IPS-18c (cell line): ENCODE results near the gene TACO1.
A peak's percentile ranks its signal among the peaks of the same experiment; 100 is the strongest.

Source experiments
- H3K4me3 ChIP-seq: 2 replicates; pipeline ENCODE4 v1.7.0; 2013; ENCODE audit warnings: low read depth, mild to moderate bottlenecking, low read length, moderate library complexity; ENCODE audit not compliant: insufficient read depth
- H3K9me3 ChIP-seq: one replicate; pipeline ENCODE4 v1.6.1; 2013; ENCODE audit warnings: mild to moderate bottlenecking, low read length, moderate library complexity; ENCODE audit not compliant: control insufficient read depth, insufficient read depth

The TACO1 gene

DNA sequence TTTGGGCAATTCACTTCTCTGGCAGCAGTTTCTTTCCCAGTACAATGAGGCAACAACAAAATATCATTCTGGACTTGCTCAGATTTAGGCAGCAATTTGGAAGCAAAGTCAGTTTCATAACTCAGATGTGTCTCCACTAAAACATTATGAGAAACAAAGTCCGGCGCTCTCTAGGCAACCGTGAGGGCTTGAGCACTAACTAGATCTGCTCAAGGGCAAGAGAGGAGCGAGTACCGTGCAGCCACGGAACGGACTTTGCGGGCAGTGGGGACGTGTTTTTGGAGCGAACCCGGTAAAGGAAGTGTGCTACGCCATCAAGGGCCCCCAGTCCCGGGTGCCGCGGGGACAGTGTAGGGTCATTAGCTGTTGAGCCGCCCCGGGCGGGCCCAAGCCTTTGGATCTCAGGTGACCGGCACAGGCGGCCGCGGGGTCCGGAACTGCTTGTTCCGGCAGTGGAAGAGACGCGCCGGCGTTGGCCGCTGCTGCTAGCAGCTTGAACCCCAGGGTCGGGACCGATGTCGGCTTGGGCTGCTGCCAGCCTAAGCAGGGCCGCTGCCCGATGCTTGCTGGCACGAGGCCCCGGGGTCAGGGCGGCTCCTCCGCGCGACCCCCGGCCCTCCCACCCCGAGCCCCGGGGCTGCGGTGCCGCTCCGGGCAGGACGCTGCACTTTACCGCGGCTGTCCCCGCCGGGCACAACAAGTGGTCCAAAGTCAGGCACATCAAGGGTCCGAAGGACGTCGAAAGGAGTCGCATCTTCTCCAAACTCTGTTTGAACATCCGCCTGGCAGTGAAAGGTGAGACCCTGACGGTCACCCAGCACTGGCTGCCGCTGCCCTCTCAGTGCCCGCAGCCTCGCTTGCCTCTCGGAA, at the start of gene TACO1:
Gene TACO1 (plus strand): TSS at position 327 of the 870 bp plus-strand sequence. CDS start 189 bp downstream, at position 516.
- H3K9me3 ChIP-seq: no peaks in the 10 kb centered on the region
- peak within 1 kb of the TSS; percentile 91 for H3K4me3 ChIP-seq

DNA sequence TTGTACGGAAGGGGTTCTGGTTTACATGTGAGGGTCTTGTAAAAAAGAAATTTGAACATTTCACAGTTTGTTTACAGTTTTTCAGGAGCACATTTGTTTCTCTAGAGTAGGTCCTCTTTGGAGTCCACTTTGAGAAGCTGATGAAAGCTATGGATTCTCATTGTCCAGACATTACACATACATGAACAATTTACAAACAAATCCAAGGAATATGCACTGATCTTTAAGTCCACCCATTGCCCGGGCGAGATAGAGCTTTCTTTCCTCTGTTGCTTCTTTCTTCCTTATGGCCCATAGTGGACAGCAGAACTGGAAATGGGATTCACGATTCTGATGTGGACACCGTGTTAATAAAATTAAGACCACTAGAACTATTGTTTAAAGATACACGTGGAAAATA, 48.5 kb upstream of the TACO1 start:
- peak overlapping the region; percentile 98; the same call in 1 of the 2 replicates for H3K4me3 ChIP-seq

DNA sequence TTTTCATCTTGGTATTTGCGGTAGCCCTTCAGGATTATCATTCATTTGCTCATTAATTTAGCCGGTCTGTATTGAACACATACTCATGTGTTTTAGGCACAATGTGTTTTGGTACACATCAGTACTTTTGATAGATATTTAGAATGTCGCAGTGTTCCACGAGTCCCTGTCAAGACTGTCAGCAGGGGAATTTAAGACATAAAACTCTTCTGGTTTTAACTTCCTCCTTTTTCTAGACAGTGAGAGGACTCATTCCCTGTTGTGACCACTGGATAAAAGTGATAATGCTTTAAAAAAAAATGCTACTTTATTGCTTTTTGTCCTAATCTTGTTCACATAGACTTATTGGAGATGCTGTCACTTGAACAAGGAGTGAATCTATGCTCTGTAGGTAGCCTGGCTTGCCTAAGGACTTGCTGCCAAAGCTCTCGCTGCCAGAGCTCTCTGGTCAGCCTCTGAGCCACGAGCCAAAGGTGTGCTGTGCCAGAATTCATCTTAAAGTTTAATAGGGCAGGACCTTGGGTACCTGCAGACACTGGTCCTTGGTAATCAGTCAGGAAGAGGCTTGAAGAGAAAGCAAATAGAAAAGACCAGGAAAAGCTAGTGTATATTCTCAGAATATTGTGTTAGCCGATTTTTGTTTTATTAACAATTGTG, 45.1 kb upstream of the TACO1 start:
- H3K4me3 ChIP-seq: no peak overlapping the region

More for the DNA sequence above, 48.5 kb upstream of the TACO1 start:
- no peaks in the 10 kb centered on the region for H3K9me3 ChIP-seq

DNA sequence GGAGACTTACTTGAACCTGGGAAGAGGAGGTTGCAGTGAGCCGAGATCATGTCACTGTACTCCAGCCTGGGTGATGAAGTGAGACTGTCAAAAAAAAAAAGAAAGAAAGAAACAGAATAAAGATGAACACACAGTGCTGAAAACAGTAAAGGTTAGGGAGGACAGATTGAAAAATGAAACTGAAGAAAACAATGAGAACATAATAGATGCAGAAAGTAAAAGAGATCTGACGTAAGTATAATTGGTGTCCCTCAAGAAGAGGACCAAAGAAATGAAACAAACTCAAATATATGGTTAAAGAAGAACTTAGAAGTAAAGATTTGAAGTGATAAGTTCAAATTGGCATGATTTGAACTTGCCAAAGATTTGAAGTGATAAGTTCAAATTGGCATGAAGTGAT, 43.3 kb upstream of the TACO1 start:
- no peak overlapping the region for H3K4me3 ChIP-seq
- no peaks in the 10 kb centered on the region for H3K9me3 ChIP-seq

More for the DNA sequence above, 45.1 kb upstream of the TACO1 start:
- H3K9me3 ChIP-seq: no peaks in the 10 kb centered on the region

DNA sequence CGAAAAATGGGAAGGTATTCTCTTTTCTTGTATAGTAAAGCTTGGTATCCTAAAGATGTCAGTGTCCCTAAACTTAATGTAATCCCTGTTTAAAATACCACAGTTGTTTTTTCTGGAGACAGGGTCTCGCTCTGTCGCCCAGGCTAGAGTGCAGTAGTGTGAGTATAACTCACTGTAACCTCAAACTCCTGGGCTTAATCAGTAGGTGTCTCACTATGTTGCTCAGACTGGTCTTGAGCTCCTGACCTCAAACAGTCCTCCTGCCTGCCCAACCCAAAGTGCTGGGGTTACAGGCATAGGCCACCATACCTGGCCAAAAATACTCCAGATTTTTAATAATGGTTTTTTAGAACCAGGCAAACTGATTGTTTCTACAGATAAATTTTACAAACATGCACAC, 42.3 kb upstream of the TACO1 start:
- H3K9me3 ChIP-seq: no peaks in the 10 kb centered on the region

DNA sequence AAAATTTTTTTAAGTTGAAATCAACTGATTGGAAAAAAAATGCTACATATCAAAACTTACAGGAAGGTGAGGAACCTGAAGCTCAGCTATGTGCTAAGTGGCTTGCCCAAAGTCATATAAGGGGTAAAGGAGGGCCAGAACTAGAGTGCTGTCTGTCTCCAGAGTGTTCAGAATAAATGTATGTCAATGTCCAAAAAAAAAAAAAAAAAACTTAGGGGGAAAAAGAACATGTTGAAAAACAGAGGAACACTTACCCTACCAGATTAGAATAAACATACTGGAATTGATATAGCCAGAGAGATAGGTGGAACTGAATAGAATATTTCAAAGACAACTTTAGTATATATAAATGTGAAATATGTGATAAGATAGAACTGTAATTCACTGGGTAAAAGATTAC, 38.9 kb upstream of the TACO1 start:
- Histone ChIP-seq H3K9me3 (no peaks in the 10 kb centered on the region), H3K4me3 (no peak overlapping the region)

More for the DNA sequence above, 42.3 kb upstream of the TACO1 start:
- H3K4me3 ChIP-seq: no peak overlapping the region

DNA sequence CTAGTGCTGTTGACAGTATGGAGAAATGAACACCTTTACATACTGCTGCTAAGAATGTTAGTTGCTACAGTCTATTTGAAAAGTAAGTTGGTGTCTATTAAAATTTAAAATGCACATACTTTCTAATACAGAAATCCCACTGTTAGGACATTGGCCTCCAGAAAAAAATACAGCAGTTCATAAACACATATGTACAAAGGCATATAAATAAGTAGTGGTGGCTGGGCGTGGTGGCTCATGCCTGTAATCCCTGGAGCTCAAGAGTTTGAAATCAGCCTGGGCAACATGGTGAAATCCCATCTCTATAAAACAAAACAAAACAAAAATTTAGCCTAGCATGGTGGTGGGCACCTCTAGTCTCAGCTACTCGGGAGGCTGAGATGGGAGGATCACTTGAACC, 37.4 kb upstream of the TACO1 start:
- H3K9me3 ChIP-seq: no peaks in the 10 kb centered on the region
- H3K4me3 ChIP-seq: no peak overlapping the region

DNA sequence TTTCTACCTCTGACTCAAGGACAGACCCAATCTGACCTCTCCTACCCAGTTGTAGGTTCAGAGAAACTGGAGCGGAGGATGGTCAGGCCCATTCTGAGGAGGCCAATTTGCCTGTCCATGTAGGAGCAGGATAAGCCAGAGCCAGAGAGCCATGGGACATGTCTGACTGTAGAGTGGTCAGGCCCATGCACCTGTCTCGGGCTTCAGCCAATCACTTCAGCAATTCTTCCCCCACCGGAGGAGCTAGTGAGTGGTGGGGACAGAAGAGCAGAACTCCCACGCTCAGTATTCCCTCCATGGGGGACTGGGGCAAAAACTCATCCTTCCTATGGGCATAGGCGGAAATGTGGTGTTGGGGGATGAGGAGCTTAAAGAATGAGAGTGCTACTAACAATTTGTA, 36.1 kb upstream of the TACO1 start:
- no peaks in the 10 kb centered on the region for H3K9me3 ChIP-seq
- no peak overlapping the region for H3K4me3 ChIP-seq

DNA sequence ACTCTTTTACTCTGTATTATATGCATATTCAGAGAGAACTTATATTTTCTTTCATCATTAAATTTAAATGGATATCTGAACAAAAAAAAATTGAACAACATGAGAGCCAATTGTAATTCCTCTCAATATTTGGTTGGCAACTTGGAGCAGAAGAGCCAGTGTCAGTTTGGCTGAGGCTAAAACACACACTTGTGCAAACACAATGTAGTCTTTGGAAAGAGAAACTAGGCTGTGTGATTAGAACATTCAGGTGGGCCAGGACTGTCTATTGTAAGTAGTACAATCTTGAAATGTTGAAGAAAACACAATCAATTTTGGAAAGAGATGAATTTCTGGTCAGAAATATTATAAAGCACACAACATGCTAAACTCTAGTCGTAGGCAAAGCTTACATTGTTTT, 33.5 kb upstream of the TACO1 start:
- H3K4me3 ChIP-seq: no peak overlapping the region
- no peaks in the 10 kb centered on the region for H3K9me3 ChIP-seq

DNA sequence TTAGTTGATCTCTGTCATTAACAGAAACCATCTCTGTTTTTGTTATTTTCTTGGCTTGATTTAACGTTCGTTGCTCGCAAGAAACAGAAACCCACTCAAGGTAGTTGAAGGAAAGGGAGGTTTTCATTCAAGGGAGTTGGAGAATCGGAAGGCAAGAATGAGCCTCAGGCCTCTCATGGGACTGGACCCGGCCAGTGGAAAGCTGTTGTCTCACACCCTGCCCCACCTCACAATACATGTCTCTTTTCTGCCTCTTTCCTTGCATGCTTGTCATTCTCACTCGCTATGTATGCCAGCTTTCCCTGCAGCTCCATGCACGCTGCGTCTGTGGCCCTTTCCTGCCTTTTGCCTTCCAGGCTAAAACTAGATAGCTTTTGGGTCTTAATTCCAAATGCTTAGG, 32.1 kb upstream of the TACO1 start:
- Histone ChIP-seq H3K9me3 (no peaks in the 10 kb centered on the region), H3K4me3 (no peak overlapping the region)

DNA sequence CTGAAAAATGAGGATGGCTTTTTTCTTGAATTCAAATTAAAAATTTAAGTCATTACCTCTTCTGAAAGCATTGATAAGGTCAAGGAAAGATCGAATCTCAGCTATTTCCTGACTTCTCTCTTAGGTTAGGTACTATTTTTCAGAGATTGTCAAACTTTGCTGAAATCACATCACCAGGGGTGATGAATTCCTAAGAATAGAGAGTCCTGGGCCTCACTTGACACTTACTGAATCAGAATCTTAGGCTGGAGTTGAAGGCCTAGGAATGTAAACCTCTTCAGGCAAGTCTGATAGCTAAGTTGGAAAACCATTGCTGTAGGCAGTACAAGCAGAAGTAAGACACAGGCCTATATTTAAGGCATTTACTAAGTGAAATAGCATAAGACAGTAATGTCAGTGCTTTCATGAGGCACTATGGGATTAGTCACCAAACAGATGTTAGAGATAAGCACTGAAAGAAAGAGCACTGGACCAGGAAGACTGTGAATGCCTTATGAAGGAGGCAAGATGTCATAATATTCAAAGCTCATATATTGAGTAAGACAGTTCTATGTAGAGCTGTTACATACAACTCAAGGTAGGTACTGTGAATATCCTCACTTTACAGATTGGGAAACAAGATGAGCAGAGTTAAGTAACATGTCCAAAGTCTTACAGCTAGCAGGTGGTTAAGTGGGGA, 28.9 kb upstream of the TACO1 start:
- Histone ChIP-seq H3K9me3 (no peaks in the 10 kb centered on the region), H3K4me3 (no peak overlapping the region)

DNA sequence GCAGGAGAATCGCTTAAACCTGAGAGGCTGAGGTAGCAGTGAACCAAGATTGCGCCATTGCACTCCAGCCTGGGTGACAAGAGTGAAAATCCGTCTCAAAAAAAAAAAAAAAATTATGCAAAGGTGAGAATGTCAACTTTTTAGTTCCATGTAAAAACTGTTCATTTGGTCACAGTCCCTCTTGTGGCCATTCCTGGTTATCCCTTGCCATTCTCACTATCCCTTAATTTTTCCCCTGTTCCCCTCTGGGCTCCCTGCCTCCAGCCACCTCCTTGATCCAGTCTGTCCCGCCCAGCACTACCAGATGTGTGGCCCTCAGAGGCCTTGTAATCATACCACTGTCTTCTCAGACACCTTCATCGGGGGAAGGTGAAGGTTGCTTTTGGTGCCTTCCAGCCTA, 27.1 kb upstream of the TACO1 start:
- Histone ChIP-seq H3K9me3 (no peaks in the 10 kb centered on the region), H3K4me3 (no peak overlapping the region)

DNA sequence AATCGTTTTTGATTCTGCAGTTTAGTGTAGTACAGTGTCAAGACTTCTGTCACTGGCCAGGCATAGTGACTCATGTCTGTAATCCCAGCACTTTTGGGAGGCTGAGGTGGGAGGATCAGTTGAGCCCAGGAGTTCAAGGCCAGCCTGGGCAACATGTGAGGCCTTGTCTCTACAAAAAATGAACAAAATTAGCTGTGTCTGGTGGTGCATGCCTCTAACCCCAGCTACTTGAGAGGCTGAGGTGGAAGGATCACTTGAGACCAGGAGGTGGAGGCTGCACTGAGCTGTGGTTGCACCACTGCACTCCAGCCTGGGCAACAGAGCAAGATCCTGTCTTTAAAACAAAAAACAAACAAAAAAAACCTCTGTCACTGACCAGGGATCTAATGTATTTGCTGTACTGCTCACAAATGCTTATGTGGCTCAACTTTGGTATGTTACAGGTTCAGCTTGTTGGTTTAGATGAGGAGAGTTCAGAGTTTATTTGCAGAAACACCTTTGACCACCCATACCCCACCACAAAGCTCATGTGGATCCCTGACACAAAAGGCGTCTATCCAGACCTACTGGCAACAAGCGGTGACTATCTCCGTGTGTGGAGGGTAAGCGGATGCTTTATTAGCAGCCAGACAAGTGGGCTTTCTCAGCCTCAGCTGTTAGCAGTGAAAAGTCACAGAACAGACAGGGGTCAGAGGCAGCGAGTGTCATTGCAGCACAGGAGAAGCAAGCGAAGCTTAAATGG, 22.5 kb upstream of the TACO1 start:
- no peak overlapping the region for H3K4me3 ChIP-seq
- no peaks in the 10 kb centered on the region for H3K9me3 ChIP-seq

DNA sequence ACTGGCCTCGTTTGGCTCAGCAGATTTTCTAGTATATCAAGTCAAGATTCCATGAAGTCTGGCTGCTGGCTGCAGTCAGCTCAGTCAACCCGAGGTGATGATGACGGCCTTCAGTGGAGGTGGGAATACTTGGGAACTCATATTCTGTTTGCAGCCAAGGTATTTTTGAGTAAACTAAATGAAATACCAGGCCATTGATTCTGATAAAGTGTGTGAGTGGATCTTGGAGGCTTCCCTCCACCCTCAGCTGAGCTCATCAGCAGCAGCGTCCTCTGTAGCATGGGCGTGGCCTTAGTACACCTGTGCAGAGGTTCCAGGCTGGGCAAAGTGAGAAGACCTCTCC, 22.0 kb upstream of the TACO1 start:
- Histone ChIP-seq H3K4me3 (no peak overlapping the region), H3K9me3 (no peaks in the 10 kb centered on the region)

DNA sequence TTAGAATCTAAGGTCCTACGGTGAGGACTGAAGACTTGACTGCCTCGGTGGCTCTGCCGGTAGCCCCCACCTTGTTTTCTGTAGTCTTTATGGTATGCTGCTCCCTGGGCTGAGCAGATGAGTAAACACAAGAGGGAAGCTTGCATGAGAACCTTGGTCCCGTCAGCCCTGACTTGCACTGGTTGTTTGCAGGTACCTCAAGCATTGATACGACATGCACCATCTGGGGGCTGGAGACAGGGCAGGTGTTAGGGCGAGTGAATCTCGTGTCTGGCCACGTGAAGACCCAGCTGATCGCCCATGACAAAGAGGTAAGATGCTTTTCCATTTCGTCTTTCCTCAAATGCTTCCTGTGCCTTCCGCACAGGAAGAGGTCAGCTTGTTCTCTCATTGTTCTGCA, 21.1 kb upstream of the TACO1 start:
- Histone ChIP-seq H3K4me3 (no peak overlapping the region), H3K9me3 (no peaks in the 10 kb centered on the region)

DNA sequence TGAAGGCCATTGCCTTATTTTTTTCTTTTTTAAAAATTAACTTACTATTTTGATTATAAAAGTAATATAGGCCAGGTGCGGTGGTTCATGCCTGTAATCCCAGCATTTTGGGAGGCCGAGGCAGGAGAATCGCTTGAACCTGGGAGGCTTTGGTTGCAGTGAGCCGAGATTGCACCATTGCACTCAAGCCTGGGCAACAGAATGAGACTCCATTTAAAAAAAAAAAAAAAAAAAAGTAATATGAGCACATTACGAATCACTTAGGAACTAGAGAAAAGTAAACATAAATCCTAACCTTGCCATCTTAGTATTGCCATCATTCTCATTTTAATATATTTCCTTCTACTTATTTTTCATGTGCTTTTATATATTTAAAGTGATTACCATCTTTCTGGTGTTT, 12.9 kb upstream of the TACO1 start:
- Histone ChIP-seq H3K4me3 (no peak overlapping the region), H3K9me3 (no peaks in the 10 kb centered on the region)

DNA sequence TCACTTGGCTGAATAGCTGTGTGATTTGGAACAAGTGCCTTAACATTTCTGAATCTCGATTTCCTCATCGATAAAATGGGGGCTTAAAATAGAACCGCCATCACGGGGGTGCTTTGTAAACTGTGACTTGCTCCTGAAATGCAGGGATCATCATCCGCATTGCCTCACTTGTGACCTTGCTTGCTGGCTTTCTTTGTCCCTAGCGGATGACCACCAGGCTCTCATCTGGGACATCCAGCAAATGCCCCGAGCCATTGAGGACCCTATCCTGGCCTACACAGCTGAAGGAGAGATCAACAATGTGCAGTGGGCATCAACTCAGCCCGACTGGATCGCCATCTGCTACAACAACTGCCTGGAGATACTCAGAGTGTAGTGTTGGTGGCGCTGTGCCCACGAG, 11.9 kb upstream of the TACO1 start:
- Histone ChIP-seq H3K9me3 (no peaks in the 10 kb centered on the region), H3K4me3 (no peak overlapping the region)
